ENCODE results near the gene SETD1B.

- no peak for TF ChIP-seq JUN (IDR thresholded peaks at IDR 0.05; ENCODE audit: borderline replicate concordance, insufficient read depth, insufficient read length, low read depth)
- TF ChIP-seq CTCF (IDR thresholded peaks at IDR 0.05; ENCODE audit: extremely low read depth in 1 of 2, insufficient read depth in 1 of 2, low read depth in 1 of 2, low read length in 2 of 2): no peak
- TF ChIP-seq EZH2 (IDR thresholded peaks at IDR 0.05; ENCODE audit: borderline replicate concordance, low read depth, low read length, severe bottlenecking): no peak
- no peak for TF ChIP-seq POLR2A (IDR thresholded peaks at IDR 0.05; ENCODE audit: low read depth, low read length)
- peak; percentile 11 for TF ChIP-seq POLR2AphosphoS5 (IDR thresholded peaks at IDR 0.05; ENCODE audit: insufficient read depth, low read depth, low read length)
These were observed 22.7 kb downstream of the SETD1B start for GRCh38 chr12:121826318-121827150.

All from endothelial cell of umbilical vein (primary cell).